GM10847 (cell line): Measurements from ENCODE around the gene CBLB.

Experiments used
- POLR2A ChIP-seq: IDR thresholded peaks from 2 replicates; pipeline ENCODE4 v1.6.1; 2011; ENCODE audit not compliant: insufficient read length; ENCODE audit errors: extremely low read depth

The CBLB gene

DNA sequence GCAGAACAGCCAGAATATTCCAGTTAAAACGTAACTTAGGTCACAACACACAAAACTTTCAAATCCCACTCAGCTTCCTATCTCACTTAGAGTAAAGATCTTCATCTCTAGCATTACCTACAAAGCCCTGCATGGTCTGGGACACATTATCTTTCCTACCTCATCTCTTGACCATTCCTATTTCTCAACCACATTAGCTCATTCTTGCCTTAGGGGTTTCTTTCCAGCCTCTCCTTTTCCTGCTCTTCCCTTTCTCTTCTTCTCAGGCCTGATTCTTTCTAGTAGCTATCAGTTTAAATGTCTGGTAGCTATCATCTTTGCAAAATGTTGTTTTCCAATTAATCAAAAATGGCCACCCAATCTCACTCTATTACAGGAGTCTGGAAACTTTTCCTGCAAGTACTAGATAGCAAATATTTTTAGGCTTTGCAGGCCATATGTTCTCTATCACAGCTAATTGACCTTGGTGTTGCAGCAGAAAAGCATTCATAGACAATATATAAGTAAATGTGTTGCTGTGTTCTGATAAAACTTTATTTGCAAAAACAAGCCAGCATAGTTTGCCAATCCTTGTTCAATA, 15.1 kb upstream of the CBLB start:
- no peak for TF ChIP-seq POLR2A

DNA sequence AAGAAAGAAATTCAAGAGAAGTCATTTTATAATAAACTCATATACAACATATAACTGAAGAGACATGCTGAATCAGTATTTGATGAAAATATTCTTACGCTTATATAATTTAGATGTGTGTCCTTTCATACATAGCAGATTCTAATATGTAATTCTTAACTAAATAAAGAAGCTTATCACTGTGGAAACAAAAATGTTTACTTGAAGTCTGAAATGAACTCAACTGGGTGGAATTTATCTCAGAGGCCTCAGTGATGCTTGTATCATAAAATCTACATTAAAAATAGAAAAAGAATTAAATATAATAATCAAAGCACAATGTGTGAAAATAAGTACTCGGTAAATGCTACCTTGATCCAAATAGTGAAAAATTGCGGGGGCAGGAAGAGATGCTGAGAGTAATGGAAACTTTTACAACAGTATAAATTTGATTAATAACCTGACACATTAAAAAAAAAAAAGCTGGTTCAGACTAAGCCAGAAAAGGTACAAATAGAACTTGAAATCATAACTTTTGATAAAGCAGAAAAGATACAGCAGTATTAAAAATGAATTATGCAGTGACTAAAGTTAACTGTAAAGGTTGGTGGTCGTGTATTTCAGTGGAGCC, 12.0 kb upstream of the CBLB start:
- no peak for TF ChIP-seq POLR2A

DNA sequence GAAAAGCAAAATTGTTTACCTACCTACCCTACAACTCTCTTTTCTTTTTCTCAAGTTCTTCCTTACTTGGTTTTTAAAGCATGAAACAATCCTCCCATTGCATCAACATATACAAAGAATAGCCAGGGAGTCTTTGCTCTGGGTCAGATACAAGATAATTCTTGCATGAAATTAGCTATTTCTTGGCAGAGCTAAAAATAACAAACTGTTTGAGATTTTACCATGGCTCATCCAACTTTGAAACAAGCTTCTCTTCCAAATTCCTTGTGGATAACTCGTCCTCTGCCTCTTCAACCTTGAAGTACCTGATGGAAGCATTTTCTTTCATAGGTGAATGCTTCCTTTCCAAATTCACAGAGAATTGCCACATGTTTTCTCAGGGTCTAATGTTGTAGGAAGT, 9.2 kb upstream of the CBLB start:
- no peak for TF ChIP-seq POLR2A

- no peak for TF ChIP-seq POLR2A
Measured at GRCh38 chr3:105877336-105877910, 8.6 kb upstream of the CBLB start.

- TF ChIP-seq POLR2A = no peak
Measured at GRCh38 chr3:105876780-105877327, 8.0 kb upstream of the CBLB start.

- no peak for TF ChIP-seq POLR2A
Measured at GRCh38 chr3:105869861-105870755, 1.3 kb upstream of the CBLB start.

GRCh38 chr3:105869531-105869833, 670 bp upstream of the CBLB start:
- no peak for TF ChIP-seq POLR2A

GRCh38 chr3:105868431-105868741, 426 bp downstream of the CBLB start:
- TF ChIP-seq POLR2A = no peak

DNA sequence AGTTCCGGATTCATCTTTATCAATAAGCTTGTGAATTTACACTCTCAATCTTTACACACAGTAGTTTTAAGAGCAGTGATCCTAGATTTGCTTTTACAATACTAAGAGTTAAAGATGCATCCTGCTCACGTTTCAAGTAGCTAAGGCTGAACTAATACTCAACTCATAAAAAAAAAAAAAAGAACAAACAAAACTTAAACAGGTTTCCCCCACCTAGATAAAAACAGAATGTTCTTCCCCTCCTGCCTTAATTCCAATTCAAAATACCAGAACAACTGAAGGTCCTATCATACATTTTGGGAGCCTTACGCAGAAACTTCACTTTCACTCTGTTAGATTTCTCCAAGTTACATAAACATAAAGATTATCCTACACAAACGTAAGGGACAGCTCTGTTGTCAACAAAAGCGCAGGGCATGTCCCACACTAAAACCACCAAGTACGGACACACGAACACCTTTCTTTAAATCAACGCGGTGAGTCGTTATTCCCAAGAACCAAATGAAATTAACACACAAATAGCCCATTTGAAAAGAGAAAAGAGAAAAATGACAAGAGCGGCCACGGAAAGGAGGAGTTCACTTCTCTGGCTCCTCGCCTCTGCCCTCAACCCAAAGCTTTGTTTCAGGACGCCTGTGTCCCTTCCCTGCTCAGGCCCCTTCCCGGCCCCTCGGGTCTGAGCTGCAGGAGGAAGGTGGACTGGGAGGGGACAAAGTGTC, 941 bp downstream of the CBLB start:
- no peak for TF ChIP-seq POLR2A

- no peak for TF ChIP-seq POLR2A
Measured at GRCh38 chr3:105866656-105867653, 1.9 kb downstream of the CBLB start.

GRCh38 chr3:105865867-105866350, 2.9 kb downstream of the CBLB start:
- TF ChIP-seq POLR2A = no peak

DNA sequence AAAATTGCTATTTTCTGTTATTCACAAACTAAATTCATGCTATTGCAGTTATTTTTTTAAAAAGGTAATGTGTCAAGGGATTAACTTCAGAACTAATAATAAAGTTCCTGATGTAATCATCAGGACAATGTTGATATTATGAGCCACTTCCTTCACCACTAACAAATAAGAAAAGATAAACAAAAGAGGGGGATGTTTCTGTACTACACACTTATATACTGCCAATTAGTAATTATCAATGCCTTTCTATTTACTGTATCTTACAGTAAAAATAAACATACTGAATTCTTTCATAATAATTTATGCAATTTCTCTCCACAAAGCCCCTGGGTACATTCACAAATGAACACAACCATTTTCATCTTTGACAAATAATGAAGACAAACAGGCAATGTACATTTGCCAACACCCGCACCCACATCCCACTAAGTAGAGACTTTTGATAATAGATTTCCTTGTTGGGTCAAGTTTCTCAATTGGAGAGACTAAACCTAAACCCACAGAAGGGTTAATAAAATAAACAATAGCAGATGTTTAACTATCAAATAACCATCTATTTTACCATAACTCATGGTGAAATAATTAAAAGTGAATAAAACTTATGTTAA, 3.7 kb downstream of the CBLB start:
- TF ChIP-seq POLR2A = no peak

GRCh38 chr3:105864212-105864611, 4.6 kb downstream of the CBLB start:
- TF ChIP-seq POLR2A = no peak

- TF ChIP-seq POLR2A = no peak
Measured at GRCh38 chr3:105863608-105864007, 5.2 kb downstream of the CBLB start.
